Stimulated activated CD8-positive, alpha-beta memory T cell treated with anti-CD3 and anti-CD28 coated beads, Interleukin-15, amount 100 ng/mL, for 4 hours (primary cell): ENCODE results near the gene ALDH1L1.

Experiments
- DNase-seq, 2 donors: peaks; one replicate each; pipeline ENCODE4 v3.0.0-alpha.2; 2020; ENCODE audit warnings: low read depth in 2 of 2

ALDH1L1 gene

DNA sequence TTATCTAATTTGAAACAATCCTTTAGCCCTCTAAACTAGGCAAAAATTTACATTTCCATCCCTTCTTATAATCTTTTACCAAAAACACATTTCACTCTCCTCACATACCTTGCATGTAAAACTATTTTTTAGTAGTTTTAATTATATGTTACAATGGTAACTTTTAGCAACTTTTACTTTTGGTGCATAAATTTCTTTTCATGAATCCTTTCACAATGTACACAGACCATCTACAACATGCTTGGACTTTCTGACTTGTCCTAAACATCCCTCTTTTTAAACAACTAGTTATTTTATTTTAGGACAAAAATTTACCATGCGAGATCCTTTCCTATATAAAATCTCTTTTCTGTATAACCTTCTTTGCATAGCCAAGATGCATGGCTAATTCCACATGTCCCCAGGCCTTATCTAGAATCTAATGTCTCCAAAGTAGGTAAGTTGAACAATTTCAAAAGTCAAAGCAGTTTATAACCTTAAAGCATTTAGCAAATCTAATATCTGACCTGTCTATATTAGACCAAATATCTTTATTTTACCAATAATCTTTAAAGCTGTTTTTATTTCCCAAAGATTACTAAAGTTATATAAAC lies 14.4 kb upstream of the ALDH1L1 start:
- DNase-seq = no peak

DNA sequence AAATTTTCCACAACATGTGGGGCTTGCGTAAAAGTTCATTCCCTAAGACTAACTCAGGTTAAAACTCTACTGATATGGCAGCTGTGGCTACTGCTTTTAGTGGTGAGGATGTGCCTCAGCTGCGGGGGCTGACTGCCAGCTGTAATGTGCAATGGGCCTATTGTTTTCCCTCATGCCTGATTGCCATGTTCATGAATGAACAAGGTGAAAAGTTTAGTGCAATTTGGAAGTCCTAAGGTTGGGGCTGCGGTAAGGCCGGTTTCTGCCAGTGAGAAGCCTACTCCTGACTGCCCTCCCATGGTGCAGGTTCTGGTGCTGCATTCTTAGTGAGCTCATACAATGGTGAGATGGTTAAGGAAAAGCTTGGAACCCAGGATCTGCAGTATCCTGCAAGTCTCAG lies 10.9 kb upstream of the ALDH1L1 start:
- no peak for DNase-seq

DNA sequence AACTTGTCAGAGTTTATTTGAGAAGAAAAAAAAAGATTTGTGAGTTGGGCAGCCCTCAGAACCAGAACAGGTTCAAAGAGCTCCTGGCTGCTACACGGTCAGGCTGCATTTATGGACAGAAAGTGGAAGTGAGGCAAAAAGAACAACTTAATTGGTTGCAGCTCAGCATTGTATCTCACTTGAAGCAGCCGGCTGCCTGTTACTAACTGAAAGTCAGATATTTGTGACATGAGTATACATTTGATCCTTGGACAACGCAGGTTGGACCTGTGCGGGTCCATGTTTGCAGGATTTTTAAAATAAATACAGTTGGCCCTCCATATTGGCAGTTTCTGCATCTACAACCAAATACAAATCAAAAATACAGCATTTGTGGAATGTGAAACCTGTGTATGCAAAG lies 7.5 kb upstream of the ALDH1L1 start:
- DNase-seq = no peak

GRCh38 chr3:126186749-126187148 lies 6.4 kb upstream of the ALDH1L1 start:
- no peak for DNase-seq

DNA sequence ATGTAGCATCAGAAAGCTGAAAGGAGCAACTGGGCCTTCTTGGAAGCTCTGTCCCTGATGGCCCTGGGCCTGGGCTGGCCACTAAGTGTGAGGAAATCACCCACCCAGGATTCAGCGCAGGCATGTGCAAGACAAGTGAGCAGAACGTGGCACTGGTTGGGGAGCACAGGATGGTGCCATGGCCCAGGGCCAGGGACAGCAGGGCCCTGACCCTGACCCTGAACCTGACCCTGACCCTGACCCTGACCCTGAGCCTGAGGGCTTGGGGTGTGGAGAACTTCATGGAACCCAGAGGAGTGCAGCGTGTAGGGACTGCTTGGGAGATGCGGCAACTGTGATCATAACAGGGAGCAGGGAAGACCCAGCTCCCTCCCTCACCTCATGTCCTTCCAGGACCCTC lies 5.9 kb upstream of the ALDH1L1 start:
- no peak for DNase-seq

GRCh38 chr3:126184465-126185000 lies 4.1 kb upstream of the ALDH1L1 start:
- DNase-seq = no peak

GRCh38 chr3:126181398-126181725 lies 976 bp upstream of the ALDH1L1 start:
- no peak for DNase-seq

DNA sequence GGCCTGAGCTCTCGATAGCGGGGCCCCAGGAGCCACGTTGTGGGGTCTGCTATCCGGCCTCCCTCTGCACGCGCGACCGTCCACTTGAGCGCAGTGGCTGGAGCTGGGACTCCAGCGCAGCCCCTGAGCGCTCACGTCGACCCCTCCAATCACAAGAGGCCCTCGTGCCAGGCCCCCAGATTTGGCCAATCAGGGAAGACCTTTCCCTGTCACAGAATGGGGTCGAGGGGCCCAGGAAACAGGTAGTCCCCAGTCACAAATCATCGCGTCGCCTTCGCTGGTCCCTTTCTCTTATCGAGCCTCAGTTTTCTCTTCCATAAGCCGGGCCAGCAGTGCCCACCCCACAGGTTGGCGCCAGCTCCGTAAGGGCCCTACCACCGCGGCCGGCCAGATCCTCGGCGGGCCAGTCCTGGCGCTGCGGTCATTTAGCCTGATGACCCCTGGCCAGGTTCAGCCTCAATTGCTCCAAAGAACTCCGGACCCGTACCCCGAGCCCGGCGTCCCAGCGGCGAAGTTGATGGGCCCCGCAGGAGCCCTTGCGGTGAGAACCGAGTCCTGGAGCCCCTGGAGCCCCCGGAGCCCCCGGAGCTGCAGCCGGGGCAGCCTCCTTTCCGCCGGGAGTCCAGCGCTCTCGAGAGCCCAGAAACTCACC lies 435 bp downstream of the ALDH1L1 start:
- DNase-seq = no peak

DNA sequence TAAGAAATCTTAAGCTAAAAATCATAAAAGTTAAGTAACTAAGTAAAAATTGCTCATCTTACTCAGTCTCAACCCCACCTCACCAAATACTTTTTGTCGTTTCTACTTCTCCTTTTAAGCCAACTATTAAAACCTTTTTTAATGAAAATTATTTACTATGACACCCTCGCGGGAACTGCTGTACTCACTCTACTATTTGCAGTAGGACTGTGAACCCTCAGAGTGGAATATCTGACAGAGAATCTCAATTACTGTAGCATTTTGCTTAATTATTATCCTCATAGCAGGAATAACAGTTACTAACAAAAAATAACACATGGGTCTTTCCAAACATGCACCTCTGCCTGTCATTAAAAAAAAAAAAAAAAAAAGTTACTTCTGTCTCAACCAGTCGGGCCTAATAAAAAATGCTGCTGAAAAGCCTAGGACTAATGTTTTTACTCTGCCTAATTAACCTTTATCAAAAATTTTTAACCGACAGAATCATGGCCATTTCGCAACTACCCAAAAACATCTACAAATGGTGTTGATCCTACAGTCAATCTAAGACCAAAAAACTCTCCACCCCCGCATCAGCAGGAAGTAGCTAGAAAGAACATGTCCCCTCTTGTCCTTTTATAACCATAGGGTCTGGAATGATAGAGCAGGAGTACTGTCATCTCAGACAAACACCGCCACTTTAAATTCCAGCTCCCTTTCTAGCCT lies 10.2 kb downstream of the ALDH1L1 start:
- no peak for DNase-seq

GRCh38 chr3:126167566-126167965 lies 12.8 kb downstream of the ALDH1L1 start:
- DNase-seq = no peak

- DNase-seq = no peak
Observed at GRCh38 chr3:126166009-126166408, 14.4 kb downstream of the ALDH1L1 start.

DNA sequence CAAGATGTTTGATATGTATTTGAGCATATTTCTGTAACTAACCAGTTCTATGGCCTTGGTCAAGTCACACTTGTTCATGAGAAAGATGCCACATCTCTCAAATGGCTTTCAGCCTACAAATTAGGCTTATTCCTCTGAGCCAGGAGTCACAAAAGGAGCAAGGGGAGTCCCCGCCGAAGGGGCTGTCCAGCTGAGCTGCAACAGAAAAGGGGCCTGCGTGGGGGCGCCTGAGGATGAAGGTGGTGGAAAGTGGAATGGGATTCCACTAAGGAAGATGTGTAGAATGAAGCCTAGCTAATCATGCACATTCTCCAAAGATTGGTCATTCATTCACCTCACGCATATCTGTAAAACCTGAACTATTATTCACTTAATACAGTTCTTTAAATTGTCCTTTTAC lies 19.1 kb downstream of the ALDH1L1 start:
- DNase-seq = no peak

DNA sequence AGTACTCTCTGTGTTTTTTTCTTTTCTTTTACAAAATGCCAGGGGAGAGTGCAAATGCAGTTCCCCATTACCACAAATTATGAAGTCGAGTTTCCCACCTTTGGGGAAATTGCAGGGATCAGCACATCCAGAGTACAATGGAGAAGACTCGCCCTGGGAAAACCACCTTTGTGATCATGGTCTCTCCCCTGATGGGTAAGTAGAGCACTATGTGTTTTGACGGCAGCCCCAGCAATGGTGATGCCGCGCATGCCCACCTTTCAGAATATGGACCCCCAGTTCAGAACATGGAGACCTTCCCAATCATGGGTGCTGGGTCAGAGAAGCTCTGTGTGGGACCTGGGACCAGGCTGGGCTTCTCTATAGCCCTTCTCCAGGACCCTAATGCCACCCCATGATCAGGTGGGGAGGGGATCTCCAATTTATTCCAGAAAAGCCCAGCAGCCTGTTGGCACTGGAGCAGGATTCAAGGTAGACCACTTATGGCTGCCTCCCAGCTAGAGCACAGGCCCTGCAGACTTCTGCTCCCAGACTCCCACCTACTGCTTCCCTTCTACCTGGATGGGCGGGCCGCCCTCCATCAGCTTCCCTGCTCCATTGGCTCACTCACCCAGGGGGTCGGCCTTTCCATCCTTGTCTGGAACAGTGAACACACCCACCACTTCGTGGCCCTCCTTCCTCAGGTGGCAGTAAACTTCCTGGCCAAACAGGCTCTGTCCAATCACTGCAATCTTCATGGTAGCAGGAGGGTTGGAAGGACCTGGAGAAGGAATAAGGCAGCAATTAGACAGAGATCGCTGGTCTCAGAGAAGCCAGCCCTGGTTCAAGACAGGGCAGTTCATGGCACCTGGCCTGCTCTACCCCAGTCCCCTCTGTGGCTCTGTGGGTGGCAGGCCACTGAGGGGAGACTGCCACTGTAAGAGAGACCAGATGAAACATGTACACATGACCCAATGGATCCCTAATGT lies 19.9 kb downstream of the ALDH1L1 start:
- no peak for DNase-seq

DNA sequence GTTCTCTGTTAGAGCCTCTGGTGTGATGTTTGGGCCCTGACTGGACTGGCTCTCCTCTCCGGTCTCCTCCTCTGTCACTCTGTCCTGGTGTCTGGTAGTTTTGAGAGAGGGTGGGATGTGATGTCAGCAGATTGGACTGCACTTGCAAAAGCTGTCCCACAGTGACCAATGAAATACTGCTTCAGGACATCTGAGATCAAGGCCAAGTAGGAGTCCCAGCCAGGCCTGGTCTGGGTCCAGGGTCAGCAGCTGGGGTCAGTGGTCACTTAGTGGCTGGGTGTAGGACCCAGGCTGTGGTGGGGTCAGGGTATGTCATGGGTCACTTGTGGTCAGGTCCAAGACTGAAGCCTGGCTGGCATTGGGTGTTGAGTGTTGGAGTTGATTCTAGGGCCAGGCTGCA lies 20.9 kb downstream of the ALDH1L1 start:
- no peak for DNase-seq

DNA sequence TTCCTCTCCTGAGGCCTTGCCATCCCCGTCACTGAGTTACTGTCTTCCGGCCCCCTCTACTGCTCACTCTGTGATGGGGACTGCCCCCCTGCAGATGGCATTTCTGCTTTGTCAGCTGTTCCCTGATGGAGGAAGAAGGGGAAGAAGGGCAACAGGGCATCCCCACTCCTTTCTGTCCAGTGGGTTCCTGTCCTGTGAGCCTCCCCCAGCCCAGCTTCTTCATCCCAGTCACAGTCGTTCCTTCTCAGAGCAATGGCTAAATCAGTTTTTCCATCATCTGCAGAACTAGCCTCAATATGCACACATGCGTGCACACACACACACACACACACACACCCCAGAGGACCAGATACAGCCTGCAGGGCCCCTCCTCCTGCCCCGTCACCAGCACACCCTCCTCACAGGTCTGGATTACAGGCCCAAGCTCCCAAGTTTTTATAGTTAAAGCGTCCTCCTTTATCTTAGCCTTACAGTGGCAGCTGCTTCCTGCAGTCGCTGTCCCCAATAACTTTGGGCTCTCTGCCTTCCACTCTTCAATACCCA lies 21.4 kb downstream of the ALDH1L1 start:
- no peak for DNase-seq

DNA sequence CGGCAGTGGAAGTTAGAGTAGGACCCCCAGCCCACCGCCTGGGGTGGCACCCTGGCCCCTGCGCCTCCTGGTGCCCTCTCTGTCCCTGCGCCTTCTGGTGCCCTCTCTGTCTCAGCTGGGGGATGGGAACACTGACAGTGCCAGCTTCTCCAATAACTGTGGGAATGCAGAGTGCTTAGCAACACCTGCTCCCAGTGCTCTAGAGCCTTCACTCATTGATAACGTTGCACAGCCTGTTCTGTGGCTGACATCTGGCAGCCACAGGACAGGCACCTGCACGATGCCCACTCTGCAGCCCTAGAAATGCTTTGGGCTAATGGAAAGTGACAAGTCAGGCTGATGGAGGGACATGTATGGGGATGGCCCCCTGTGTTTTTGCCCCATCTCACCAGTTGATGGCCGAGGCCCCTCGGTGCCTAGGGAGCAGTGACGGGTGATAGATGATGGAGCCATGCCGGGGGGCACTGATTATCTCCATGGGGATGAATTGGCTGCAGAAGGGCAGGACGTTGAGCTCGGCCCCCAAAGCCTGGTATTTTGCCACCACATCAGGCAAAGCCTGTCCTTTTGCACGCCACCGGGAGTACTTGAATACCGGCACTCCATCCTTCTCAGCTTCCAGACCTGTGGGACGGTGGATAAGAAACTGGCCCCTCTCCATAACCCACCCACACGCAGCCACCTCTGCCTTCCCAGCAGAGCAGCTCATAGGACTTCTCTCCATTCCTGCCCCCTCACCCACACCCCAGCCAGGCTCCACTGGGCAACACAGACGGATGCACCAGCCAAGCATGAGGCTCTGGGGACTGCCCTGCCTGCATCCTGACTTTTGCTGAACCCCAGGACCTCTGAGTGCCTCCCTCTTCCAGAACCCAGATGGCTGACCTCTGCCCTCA lies 22.1 kb downstream of the ALDH1L1 start:
- no peak for DNase-seq

GRCh38 chr3:126157083-126157768 lies 23.2 kb downstream of the ALDH1L1 start:
- no peak for DNase-seq

DNA sequence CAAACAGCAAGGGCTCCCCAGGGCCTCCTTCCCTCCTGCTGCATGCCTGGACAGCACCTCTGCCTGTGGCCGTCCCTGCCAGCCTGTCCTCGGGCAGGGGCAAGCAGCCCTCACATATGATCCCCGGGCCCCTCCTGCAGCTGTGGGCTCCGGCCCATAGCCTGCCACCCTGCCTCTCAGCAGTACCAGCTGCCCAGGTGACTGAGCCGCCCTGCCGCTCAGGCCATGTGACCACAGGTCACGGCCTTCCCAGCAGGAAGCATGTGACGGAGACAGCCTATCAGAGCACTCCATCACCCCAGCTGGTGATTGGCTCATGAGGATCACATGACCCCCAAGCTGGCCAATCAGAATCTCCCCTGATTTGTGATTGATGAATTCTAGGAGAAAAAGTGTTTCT lies 23.9 kb downstream of the ALDH1L1 start:
- DNase-seq = no peak

DNA sequence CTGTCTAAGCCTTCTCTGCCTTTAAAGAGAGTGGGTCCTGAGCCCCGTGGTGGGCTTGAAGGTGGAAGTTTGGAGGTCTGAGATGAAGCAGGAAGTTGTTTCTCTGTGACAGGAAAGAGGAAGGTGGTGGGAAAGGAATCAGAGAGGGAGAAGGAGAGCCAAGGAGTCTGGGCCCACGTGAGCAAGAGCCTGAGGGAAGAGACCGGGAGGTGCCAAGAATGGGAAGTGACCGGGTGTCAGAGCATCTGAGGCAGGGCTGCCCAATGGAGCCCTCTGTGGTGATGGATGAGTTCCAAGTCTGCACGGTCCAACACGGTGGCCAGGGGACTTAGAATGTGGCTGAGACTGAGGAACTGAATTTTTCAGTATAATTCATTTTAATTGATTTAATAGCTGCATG lies 24.6 kb downstream of the ALDH1L1 start:
- no peak for DNase-seq

GRCh38 chr3:126155280-126155640 lies 25.1 kb downstream of the ALDH1L1 start:
- DNase-seq = no peak
